ENCODE measurements around the gene ITGA2. TPM values are rescaled to one million over a fixed set of nuclear protein-coding genes. Genes with fewer than 3 reads are reported as not detected.

ITGA2 gene
- total RNA-seq, 1 donor from 2014 or later, result 5.5 TPM

DNA sequence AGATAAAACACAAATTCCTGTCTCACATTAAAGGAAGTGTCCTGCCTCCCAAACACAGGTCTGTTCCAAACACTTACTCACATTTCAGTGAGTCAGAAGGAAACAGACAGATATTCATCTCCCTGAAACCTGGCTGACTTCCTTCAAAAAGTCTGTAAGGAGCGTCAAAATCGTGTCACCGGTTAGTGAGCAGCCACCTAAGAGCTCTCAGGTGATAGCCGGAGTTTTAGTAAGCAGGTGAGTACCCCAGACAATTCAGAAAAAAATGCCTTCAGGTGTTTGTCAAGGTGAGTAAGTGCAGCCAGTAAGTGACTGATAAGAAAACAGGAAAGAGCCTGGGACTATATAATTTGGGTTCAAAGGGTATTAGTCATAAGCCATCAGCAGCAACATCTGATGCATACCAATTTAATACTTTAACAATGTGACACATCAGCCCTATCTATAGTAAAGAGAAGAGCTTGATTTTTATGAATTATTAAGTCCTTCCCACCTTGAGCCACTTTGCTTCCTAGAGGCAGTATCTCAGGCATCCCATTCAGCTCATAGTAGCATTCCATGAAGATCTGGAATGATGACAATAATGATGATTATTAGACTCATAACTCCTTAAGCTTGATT, 1.3 kb upstream of the ITGA2 start:
- intact Hi-C loops (cut with micrococcal nuclease), result loop anchor here (2.0 to 5.0 kb wide), 2 partner anchors 101 to 186 kb away; no protein-coding TSS in a partner anchor

GRCh38 chr5:52988335-52989024, 672 bp upstream of the ITGA2 start:
- intact Hi-C loops (cut with micrococcal nuclease), result loop anchor here (1.0 to 5.0 kb wide), 7 partner anchors 17 to 186 kb away; no protein-coding TSS in a partner anchor

- intact Hi-C loops (cut with micrococcal nuclease), result loop anchor here (1.0 to 5.0 kb wide), 9 partner anchors 9 to 1322 kb away; partner anchors contain the start of gene ARL15
These were observed 802 bp downstream of the ITGA2 start for GRCh38 chr5:52989781-52990527.

DNA sequence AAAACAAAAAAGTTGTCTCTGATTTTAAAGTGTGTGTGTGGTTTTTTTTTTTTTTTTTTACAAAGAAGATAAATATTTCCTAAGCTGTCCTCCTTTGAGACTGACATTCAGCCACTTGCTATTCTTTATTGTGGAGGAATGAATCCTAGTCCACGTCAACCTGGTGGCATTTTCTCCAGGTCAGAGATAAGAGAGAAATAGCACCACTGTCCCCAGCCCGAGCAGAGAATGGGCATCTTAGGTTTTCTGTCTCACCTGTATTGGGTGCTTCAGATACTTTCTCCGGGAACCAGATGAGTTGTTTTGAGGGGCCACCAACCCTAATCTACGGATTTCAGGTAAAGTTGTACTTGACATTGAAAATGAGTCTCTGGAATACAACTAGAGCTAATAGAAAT, 1.4 kb downstream of the ITGA2 start:
- intact Hi-C loops (cut with micrococcal nuclease), result loop anchor here (1.0 to 5.0 kb wide), 2 partner anchors 9 to 1322 kb away; partner anchors contain the start of gene ARL15

GRCh38 chr5:52993367-52993766, 4.2 kb downstream of the ITGA2 start:
- intact Hi-C loops (cut with micrococcal nuclease), result loop anchor here (5.0 kb wide), 1 partner anchor 1319 kb away; the partner anchor contains the start of gene ARL15

GRCh38 chr5:52994266-52994665, 5.1 kb downstream of the ITGA2 start:
- intact Hi-C loops (cut with micrococcal nuclease), result loop anchor here (5.0 kb wide), 1 partner anchor 1318 kb away; the partner anchor contains the start of gene ARL15

GRCh38 chr5:52995095-52995494, 5.9 kb downstream of the ITGA2 start:
- intact Hi-C loops (cut with micrococcal nuclease), result no loop called here

GRCh38 chr5:52995914-52996313, 6.8 kb downstream of the ITGA2 start:
- intact Hi-C loops (cut with micrococcal nuclease), result no loop called here

DNA sequence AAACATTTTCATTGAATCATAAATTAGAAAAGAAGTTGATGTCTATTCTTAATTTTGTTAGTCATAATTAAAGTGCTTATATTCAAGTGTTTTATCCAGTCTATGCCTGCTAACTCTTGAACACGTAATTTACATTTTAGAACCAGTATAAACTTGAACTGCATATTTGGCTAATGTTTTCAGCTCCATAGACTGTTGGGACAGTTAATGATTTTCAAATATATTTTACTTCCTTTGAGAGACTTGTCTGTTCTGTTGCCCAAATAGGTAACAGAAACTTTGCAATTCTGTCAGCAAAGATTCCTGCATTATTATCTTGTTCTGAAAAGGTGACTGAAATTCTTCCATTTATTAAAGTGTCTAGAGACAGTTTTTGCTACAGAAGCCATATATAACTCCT, 7.8 kb downstream of the ITGA2 start:
- intact Hi-C loops (cut with micrococcal nuclease), result no loop called here

DNA sequence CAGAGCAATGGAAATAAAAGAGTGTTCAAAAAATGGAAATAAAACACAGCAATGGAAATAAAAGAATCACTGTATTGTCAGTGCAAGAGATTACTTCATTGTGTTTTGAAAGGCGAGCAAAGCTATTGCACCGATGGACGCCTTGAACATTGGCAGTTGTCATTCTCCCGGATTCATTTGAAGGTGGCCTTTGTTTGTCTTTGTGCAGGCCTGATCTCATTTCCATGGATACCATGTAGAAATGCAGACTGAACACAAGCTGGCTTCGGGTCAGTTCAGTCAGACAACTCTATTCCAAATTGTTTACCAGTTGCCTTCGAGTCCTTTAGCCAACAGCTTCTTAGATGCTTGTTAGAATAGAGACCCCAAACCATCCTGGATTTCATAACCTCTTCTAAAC, 8.3 kb downstream of the ITGA2 start:
- intact Hi-C loops (cut with micrococcal nuclease), result no loop called here

DNA sequence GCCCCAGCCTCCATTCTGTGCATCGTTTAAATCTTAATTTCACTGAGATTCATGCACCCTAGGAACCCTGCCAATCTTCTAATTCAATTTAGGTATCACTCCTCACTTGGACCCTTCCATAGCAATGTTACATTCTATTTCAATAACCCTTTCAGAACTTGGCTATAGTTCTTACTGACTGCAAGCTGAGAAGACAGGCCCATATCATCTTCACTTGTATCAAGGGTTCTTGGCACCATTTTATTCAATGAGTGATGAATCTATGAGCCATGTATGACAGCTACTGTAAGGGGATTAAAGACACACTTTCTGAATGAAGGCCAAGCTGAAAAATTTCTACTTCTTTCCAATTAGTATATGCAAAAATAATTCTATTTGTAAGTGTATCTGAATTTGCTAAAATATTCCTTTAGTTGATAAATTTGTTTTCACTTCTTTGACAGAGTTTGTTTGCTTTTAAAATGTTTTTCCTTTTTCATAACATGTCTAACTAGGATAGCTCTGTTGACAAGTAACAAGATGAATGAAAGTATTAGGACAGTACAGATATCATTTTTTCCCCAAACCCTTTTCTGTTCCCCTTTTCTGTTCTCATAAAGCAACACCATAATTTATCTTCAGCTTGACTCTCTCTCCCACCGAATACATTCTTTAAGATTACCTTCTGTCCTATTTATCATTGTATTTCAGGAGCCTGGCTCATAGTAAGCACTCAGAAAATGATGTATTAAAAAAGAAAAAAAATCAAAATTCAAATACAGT, 9.6 kb downstream of the ITGA2 start:
- intact Hi-C loops (cut with micrococcal nuclease), result loop anchor here (1.0 kb wide), 1 partner anchor 8 kb away; no protein-coding TSS in a partner anchor

DNA sequence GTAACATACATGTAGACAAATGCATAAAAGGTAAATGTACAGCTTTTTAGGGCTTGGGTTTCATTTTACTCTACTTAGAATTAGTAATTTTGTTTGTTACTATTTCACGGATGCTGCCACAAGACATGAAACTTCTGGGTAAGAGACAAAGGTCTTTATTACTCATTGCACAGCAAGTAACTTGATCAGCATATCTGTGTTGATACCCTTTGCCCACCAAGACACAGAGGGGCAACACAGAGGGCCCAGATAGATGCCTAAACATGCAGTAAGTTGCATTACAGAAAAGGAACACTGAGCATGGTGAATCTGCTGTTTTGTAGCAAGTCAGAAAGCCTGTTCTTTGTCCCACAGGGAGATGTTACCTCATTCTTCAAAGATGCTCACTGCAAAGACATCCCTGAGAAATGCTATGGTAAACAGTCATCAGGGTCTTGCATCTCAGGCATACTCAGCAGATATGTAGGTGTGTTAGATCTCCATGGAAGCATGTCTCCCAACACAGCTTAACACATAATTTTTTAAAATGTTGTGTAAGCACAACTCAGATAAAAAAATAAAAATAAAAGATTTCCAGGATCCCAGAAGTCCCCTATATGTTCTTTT, 10.3 kb downstream of the ITGA2 start:
- intact Hi-C loops (cut with micrococcal nuclease), result loop anchor here (1.0 kb wide), 1 partner anchor 9 kb away; no protein-coding TSS in a partner anchor

DNA sequence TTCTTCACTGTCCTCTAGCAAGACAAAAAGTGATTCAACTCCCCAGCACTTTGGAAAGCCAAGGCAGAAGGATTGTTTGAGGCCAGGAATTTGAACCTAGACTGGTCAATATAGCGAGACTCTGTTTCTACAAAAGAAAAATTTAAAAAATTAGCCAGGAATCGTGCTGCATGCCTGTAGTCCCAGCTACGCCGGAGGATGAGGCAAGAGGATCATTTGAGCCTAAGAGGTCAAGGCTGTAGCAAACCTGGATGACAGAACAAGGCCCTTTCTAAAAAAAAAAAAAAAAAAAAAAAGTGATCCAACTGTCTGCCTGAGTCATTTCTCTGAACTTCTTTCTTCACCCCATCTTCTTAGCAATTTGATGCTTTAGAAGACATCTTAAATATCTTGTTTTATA, 12.4 kb downstream of the ITGA2 start:
- intact Hi-C loops (cut with micrococcal nuclease), result no loop called here

GRCh38 chr5:53002491-53002890, 13.3 kb downstream of the ITGA2 start:
- intact Hi-C loops (cut with micrococcal nuclease), result no loop called here

- intact Hi-C loops (cut with micrococcal nuclease), result no loop called here
These were observed 14.0 kb downstream of the ITGA2 start for GRCh38 chr5:53003144-53003543.

- intact Hi-C loops (cut with micrococcal nuclease), result no loop called here
These were observed 18.0 kb downstream of the ITGA2 start for GRCh38 chr5:53006911-53007890.

GRCh38 chr5:53008751-53009150, 19.6 kb downstream of the ITGA2 start:
- intact Hi-C loops (cut with micrococcal nuclease), result loop anchor here (1.0 kb wide), 5 partner anchors 33 to 101 kb away; partner anchors contain the start of gene MOCS2

DNA sequence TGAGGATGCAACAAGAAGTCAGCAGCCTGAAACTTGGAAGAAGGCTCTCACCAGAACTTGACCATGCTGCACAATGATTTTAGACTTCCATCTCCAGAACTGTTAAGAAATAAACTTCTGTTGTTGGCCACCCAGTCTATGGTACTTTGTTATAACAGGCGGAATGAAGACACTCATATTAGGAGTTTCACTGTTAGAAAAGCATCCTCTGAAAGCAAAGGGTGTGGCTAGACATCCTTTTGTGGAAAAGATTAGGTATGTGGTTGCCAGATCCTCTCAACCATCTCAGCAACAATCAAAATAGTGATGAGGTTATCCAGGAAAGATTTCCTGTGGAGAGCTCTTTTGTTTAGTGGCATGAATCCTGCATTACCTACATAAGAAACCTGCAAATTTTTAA, 20.7 kb downstream of the ITGA2 start:
- intact Hi-C loops (cut with micrococcal nuclease), result loop anchor here (1.0 kb wide), 3 partner anchors 31 to 99 kb away; partner anchors contain the start of gene MOCS2

DNA sequence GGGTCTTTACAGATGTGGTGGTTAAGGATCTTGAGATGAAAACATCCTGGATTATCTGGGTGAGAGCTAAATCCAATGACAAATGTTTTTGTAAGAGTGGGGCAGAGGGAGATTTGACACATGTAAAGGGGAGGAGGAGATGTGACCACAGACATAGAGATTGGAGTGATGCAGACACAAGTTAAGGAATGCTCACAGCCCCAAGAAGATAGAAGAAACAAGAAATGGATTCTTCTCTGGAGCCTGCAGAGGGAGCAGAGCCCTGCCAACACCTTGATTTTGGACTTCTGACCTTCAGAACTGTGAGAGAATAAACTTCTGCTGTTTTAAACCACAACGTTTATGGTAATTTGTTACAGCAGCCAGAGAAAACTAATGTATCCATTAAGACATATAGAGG, 21.7 kb downstream of the ITGA2 start:
- intact Hi-C loops (cut with micrococcal nuclease), result no loop called here

All from T-helper 1 cell treated with Interleukin-12 subunit alpha and Interleukin-12 subunit beta and Interleukin-4 antibody, amounts not matched to agents 30 ng/mL and 1 ng/mL, for 36 hours (primary cell).